T1000 (cell line): ENCODE data around the gene JPH4.
A peak's percentile ranks its signal among the peaks of the same experiment; 100 is the strongest.

Source experiments
- DNase-seq: peaks from one replicate; lab custom pipeline; 2025; ENCODE audit warnings: mixed read lengths; lab: John Stamatoyannopoulos, UW

The JPH4 gene

DNA sequence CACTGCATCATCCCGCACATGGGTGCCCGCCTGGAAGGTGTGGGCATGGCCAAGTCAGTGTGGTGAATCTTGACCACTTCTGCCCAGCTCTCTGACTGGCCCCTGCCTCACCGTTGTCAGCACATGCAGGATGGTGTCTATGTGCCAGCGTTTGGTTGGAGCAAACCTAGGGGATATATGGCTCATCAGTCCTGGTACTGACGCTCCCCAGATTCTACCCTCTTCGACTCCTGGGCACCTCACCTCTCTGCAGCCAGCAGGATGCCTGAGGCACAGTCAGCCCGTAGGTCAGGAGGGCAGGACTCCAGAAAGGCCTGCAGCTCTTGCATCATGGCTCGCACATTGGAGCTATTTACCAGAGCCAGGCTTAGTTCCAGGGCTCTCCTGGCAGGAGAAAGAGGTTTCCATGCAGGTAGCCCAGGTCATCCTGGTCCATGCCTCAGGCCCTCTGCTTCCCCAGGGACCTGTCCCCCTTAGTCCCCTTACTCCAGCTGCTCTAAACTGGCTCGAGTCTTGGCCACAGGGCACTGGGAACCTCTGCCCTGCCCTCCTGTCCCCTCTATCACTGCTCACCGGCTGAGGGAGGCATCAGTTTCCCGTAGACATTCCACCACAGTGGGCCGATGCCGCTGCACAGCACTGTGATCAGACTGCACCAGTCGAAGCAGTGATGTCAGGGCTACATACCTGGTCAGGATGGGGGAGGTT lies 15.0 kb downstream of the JPH4 start:
- DNase-seq, result no peak

DNA sequence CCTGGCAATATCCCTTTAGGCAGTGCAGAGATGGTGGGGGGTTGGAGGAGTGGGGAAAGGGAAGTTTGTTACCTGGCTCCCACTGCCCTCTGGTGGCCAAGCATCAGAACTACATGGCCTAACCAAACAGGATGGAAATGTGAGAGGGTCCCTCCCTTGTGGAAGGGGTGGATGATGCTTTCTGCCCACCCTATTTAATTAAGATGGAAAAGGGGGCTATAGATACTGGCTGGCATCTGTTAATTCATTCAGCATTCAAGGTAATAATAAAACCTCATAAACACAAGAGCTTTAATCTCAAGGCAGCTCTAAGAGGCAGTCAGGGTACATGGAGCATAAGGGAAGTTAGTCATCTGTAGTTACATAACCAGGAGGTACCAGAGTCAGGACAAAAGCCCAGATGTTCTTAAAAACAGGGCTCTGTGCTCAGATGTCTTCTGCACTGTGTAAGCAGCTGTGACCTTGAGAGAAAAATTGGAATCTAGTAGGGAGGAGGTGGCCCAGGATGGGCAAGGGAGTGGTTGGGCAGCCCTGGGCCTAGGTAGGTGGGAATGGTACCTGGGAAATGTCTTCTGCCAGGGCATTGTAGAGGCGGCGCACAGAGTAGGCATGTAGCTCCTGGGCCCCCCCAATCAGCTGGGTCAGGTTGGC lies 15.6 kb downstream of the JPH4 start:
- peak; percentile 19 for DNase-seq

DNA sequence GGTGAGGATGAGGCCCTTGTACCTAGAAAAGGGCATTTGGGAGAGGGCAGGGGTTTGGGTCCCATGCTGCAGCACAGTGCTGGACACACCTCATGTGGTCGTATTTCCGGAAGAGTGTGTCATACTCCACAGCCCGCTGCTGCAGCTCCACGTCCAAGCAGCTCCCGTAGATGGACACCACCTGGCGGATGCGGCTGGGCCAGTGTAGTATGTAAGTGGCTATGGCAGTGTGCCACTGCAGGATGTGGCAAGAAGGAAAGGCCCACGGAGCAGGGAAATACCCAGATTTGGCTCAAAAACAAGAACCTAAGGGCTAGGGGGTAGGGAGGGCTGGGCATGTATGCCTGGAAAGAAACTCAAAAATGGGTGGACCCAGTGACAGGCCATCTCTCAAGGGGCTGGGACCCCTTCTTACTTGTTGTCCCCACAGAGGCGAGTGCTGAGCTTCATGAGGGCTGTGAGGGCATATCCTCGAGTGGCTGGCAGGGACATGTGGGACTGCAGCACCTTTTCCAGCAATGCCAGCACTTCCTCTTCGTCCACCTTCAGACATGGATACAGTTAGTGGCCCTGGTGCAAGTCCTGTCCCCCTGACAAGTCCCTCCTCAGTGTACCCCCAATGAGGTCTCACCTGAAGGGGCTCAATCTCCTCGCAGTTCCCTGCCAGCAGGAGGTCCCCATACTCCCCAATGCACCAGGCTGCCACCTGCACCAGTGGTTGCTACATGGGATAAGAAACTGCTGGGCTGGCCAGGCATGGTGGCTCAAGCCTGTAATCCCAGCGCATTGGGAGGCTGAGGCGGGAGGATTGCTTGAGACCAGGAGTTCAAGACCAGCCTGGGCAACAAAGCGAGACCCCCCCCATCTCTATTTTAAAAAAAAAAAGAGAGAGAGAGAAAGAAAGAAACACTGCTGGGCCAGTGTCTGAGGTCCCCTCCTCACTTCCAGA lies 16.4 kb downstream of the JPH4 start:
- no peak for DNase-seq

DNA sequence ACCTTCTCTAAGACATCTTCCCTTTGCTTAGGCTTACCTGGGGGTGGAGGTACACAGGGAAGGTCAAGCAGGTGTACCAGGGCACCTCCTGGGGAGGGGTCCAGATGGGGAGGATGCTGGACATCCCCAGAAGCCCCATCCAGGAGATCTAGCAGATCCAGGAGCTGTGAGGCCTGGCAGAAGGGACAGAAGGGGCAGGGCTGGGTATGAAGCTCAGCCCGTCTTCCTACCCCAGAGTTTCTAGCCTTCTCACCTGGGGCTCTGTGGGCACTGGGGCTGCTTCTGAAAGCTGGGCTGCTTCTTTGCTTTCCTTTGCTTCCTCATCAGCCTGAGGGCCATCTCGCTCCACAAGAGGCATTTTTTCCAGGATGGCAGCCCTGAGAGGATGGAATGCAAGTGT lies 17.3 kb downstream of the JPH4 start:
- DNase-seq, result no peak

DNA sequence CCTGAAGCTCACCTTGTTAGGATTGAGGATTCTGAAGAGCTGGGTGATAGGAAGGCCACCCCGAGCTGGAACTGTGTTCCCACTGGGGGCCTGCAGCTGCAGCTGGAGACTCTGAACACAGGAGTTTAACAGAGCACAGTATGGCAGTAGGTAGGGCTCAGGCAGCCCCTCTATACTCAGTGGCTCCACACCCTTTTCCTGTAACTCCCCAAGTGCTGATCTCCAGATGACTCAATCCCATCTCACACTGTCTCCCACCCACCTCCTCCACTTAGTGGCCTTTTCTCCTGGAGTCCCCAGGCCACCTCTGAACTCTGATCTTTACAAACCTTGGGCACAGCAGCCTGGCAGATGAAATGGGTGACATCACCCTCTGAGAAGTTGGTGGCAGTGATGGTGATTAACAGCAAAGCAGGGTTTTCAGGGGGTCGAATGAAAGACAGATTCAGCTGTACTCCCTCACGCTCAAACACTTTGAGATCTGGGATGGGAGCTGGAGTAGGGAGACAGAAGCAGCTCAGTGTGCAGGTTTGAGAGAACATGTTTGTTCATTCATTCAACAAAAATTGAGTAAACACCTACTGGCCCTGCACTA lies 18.6 kb downstream of the JPH4 start:
- DNase-seq, result no peak

DNA sequence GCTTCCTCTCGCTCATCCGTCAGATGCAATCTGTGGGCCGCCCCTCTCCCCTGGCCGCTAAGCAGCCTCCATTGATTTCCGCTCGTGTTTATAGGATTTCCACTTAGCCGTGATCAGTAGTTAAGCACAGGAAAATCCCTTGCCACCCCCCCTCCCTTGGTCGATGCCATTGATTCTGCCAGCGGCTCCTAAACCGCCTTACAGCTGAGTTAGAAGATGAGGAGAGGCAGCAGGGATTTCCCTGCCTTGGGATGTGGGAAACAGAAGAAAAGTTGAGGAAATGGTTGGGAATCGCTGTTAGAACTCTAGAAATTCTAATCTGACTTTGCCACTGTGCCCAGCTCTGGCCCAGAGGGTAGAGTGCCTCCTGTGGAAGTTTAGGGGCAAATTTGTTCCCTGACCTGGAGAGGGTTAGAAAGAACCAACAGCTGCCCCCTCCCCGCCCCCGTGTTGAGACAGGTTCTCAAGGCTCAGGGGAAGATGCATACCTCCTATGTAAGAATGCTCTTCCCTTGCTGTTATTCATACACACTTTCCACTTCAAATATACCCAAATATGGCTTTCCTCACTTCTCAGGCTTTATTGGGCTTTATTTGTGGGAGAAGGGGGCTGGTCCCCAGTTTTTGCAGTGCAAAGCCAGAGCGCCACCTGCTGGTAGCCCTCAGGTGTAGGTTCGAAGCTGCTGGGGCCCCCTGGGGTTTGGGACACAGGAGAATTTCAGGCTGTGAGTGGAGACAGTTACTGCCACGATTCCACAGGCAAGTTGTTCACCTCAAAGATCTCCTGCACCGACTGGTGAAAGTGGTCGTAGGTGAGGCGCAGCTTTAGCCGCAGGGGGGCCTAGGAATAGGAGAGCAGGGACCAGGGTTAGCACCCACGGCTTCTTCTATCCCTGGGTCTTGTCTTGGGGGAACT lies 19.3 kb downstream of the JPH4 start:
- peak; percentile 51 for DNase-seq

DNA sequence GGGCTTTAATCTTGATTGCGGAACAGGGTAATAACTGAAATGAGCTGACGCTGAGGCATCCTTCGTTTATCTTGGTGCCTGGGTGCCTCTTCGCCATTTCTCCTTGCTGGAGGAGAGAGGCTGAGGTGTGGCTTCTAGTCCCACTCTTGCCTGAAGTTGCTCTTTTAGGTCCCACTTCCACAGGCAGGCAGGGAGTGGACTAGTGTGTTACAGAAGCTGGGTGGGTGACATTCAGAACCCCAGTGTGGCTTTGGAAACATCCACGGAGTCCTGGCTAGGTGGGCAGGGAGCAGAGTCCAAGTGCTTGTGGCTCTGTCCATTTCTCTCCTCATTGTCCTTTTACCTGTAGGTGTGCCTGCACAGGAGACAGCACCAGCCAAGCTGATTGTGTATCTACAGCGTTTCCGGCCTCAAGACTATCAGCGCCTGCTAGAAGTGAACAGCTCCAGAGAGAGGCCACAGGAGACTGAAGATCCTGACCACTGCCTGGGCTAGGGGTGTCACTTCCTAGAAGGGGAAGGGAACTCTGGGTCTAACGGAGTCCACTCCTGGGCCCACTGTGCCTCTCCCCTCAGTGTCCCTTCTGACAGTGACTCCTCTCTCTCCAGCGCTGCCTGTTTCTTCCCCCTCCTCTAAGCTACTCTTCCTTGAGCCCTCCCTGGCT lies 20.1 kb downstream of the JPH4 start:
- no peak for DNase-seq

DNA sequence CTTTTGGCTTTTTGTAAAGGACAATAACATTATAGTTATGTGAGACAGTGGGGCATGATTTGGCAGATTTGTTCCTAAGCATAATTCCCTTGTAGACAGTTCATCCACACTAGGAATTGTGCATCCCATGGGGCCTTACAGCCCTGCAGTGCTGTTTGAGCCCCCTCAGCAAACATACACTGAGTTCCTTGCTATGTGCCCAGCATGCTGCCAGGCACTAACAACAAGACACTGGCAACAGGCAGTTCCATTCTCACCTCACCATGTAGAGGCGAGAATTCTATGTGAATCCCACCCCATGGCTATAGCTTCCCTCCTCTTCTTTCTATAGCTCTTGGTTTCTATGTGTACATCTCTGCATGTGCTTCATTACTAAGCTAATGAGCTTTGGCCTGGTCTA lies 20.6 kb downstream of the JPH4 start:
- DNase-seq, result no peak

DNA sequence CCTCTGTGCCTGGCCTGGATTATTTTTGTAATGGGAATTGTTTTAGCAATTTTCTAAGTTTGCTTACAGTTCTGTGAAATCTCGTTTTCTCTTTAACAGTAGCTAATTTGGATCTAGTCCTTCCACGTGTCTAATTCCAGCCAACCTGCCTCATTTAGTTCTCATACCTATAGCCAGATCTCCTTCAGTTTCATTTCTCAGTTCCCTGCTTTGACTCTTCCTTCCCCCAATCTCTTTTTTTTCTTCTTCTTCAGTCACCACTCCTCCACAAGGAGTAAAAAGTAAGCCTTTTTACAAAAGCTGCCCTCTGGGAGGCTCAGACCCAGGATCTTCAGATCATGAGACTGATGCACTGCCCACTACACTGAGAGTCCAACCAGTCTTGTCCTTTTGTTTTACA lies 21.1 kb downstream of the JPH4 start:
- DNase-seq, result no peak

DNA sequence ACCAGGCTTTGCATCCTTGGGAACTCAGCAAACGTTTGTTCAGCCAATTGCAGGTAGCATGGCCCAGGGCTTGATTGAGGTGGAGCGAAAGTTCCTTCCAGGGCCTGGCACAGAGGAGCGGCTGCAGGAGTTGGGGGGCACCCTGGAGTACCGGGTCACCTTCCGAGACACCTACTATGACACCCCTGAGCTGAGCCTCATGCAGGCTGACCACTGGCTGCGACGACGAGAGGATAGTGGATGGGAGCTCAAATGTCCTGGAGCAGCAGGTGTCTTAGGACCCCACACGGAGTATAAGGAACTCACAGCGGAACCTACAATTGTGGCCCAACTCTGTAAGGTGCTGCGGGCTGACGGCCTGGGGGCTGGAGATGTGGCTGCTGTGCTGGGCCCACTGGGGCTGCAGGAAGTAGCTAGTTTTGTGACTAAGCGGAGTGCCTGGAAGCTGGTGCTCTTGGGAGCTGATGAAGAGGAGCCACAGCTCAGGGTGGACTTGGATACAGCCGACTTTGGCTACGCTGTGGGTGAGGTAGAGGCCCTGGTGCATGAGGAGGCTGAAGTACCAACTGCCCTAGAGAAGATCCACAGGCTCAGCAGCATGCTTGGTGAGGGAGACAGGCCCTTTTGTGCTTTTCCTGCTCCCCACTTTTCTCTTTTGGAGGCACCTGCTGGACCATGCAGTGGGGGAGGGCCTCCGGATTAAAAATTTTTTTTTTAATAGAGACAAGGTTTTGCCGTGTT lies 21.7 kb downstream of the JPH4 start:
- DNase-seq, result no peak

DNA sequence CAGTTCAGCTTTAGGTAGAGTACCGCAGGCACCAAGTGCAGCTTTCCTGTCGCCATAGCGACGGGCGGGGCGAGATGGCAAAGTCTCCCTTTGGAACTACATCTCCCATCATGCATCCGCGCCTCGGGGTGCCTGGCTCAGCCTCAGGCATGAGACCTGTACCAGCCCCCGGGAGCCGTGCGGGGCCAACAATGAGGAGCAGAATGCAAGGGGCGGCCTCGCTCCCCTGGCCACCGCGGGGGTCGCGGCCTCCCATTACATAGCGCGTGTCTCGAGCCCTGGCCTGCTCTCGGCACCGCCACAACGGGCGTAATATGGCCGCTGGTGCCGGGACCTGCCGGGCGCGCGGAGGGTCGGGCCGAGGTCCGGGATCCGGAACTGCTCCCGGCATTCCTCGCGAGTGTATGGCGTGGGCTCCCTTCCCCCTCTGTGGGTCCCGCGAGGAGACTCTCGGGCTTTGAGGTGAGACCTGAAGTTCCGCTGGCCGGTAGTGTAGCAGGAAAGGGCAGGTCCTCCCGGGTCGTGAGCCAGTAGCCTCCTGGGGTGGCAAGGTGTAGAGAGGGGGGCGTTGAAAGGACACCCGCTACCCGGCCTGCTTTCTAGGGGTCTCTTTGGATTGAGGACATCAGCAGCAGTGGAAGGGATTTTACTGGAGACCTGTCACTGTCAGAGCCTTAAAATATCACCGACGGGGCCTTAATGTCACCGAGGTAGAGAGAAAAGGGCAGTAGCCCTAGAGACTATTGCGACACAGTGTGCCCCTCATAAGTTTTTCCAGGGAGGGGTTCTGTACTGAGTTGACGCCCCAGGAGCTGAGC lies 22.5 kb downstream of the JPH4 start, which contains the start of gene THTPA:
THTPA (plus strand) TSS at position 390 of the 818 bp plus-strand sequence. CDS start 487 bp downstream, outside the sequence.
- peak; percentile 84 for DNase-seq

DNA sequence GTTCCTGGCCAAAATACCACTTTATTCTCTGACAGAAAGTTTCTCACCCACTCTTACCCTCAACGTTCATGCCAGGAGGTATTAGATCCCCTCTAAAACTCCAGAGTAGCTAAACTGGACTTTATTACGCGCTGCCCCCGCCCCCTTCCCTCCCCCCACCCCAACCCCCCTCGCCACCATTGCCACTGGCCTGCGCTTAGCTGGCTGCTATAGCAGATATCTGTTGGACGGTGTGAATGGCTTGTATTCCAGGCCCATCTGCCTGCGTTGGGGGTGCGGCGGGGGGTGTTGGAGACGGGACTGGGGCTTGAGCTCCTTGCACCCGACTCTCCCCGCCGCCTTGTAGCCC lies 23.1 kb downstream of the JPH4 start:
- no peak for DNase-seq

DNA sequence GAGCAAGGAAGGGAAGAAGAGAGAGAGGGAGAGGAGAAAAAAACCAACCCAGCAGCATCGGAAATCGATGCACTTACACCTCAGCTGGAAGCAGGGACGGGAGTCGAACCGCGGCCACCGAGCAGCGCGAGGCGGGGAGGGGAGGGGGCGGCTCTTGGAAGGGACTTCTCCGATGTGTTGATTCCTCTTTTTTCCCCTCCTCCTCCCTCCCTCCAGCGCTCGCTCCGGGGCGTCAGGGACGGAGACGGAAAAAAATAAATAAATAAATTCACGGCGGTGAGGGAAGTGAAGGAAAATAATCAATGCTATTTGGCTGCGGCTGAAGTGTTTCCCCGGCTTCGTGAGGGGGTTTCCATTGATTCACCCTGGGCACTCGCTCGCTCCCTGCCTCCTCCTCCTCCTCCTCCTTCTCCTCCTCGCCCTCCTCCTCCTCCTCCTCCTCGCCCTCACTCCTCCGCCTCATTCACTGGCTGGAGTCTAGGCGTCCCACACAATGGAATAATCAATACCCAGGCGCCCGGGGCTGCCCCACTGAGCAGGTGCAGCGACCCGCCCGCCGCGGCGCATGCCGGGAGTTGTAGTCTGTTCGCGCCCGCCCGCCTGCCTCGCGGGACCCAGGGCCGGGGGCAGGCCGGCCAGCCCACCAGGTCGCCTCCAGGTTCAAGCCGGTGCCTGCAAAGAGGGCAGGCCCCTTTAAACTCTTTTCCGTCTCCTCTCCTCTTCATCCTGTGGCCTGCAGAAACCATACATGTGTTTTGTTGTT lies 27.1 kb downstream of the JPH4 start, which contains the start of gene ZFHX2:
ZFHX2 (minus strand) TSS at position 500 of the 763 bp plus-strand sequence. CDS start 16,440 bp downstream, outside the sequence.
- DNase-seq, result peak; percentile 69

DNA sequence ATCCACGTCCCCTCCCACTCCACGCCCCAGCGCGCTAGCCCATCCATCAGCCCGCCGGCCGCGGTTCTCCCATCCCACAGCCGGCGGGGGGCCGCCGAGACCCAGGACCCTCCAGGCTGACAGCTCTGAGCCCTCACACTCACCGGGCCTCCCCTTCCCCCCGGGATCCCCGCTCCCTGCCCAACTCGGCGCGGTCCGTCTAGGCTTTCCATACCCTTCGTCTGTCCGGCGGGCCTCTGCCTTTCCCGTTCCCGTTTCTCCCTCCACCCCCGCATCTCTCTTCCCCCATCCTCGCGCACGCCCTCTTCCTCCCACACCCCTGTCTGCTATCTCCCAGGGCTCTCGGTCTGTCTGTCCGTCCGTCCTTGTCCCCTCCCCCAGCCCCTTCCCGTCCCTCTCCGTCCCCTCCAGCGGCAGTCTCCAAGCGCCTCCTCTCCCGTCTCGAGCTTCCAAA lies 27.8 kb downstream of the JPH4 start:
- no peak for DNase-seq

DNA sequence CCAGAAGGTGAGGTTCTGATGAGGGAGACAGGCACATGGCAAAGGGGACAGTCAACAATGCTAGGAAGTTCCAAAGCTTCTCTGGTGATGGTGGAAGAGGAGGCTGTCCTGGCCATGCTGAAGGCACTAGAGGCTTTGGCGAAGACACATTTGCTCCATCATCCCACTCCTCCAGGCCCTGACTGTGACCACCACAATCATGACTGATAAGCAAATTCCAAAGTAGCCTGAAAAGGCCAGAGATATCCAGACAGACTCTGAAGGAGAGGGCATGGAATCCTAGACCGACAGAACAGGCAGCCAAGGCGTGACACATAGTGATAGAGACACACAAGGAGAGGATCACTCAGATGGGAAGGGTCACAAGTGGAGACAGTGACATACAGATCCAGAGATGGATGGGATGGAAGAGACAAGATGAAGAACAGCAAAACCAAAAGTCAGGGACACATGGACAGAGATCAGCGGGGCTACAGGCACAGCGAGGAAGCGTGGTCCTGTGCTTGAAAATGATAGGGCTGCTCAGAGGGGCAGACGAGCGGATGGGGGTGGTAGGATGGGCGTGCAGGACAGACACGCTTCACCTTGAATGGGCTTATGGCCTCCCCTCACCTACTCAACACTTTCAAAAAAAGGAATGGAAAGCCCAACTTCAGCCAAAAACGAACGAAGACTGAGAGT lies 28.3 kb downstream of the JPH4 start:
- no peak for DNase-seq

DNA sequence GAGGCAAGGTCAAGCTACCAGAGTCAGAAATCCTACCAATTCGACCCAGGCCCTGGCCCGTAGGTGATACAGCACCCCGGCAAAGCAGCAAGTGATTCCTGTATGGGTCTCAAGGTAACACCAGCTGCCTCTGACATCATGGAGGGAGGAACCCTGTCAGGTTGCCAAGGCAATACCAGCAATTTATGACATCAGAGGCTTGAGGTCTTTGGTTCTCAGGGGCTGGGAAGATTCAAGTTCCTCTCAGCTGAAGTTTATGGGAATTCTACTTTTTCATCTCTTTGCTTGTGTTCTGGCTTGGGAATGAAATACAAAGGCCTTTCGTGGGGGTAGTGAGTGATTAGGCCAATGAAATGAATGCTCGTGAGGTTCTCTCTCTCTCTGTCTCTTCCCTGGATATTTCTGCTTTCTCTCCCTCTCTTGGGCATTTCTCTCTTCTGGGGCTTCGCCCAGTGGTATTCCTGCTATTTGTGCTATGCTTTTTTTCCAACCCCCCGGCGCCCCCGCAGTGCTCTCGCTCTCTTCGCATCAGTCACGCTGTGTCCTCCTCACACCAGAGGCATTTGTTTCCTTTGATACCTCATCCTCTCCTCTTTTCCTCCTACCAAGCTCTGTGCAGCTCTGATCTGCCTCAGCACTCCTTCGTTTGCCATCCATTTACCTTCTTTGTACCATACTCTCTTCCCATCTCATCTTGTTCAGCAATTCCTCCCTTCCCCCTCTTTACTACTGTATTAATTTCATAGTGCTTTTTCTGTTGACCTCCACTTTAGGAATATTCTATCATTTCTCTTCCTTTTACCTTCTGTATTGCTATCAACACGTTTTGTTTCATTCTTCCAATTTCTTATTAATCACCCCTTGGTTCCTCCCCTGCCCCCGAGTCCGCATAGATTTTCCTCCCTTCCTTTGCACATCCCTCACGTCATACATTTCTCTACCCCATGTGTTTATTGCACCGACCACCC lies 30.0 kb downstream of the JPH4 start:
- no peak for DNase-seq
